Body of pancreas (tissue), 4 donors: ENCODE results near the gene DOC2B.

ENCODE experiments used
- CTCF ChIP-seq, 7 experiments: fragments of 450-650 bp in 4 of 7; fragments of 200-600 bp in 3 of 7; sonication (generic) in 3 of 7; IDR thresholded peaks; one replicate each; pipeline ENCODE4 v1.5.1; 2016 to 2019; ENCODE audit warnings: antibody characterized with exemption in 7 of 7
- POLR2A ChIP-seq, 3 donors: fragments of 450-650 bp; IDR thresholded peaks; one replicate each; pipeline ENCODE4 v1.6.1; 2016; ENCODE audit warnings: antibody characterized with exemption in 3 of 3, mild to moderate bottlenecking in 2 of 3

GRCh38 chr17:172401-172800, 9.0 kb downstream of the DOC2B start:
- TF ChIP-seq CTCF (IDR thresholded peaks at IDR 0.05) (no peak), POLR2A (IDR thresholded peaks at IDR 0.05) (no peak)
